Uterus (tissue), 4 donors: ENCODE data around the gene IRF2BP1. TPM values are rescaled to one million over a fixed set of nuclear protein-coding genes. Genes with fewer than 3 reads are reported as not detected.

ENCODE experiments used
- DNase-seq, 2 donors: peaks; one replicate each; pipeline ENCODE4 v3.0.0-alpha.2; 2019 to 2020
- H3K27ac ChIP-seq, 2 donors: fragments of 200-600 bp; sonication (generic); 1 replicate in 1 of 2; 2 replicates in 1 of 2; pipeline ENCODE4 v1.5.1; 2016 to 2018
- H3K27me3 ChIP-seq, 2 donors: fragments of 200-600 bp; sonication (generic); one replicate each; pipeline ENCODE4 v1.5.1; 2018 to 2019; ENCODE audit warnings: control low read depth in 1 of 2
- H3K36me3 ChIP-seq, 2 donors: fragments of 200-600 bp; sonication (generic); one replicate each; pipeline ENCODE4 v1.5.1; 2019; ENCODE audit warnings: control low read depth in 1 of 2
- H3K4me1 ChIP-seq, 2 donors: fragments of 200-600 bp; sonication (generic); one replicate each; pipeline ENCODE4 v1.5.1; 2018 to 2019; ENCODE audit warnings: control low read depth in 1 of 2
- H3K4me3 ChIP-seq, 2 donors: fragments of 200-600 bp; sonication (generic); 1 replicate in 1 of 2; 2 replicates in 1 of 2; pipeline ENCODE4 v1.5.1; 2018 to 2019; ENCODE audit warnings: mild to moderate bottlenecking in 1 of 2
- H3K9me3 ChIP-seq, 2 donors: fragments of 200-600 bp; sonication (generic); one replicate each; pipeline ENCODE4 v1.5.1; 2019; ENCODE audit warnings: control low read depth in 1 of 2
- CTCF ChIP-seq, 4 experiments: fragments of 200-600 bp in 2 of 4; fragments of 450-650 bp in 2 of 4; sonication (generic) in 2 of 4; IDR thresholded peaks; one replicate each; pipeline ENCODE4 v1.5.1; 2016 to 2019; ENCODE audit warnings: antibody characterized with exemption in 4 of 4, mild to moderate bottlenecking in 2 of 4, moderate library complexity in 1 of 4
- POLR2A ChIP-seq, 2 donors: fragments of 450-650 bp; IDR thresholded peaks; one replicate each; pipeline ENCODE4 v1.6.1; 2016; ENCODE audit warnings: antibody characterized with exemption in 2 of 2, mild to moderate bottlenecking in 1 of 2, moderate library complexity in 1 of 2
- intact Hi-C: fragments of 100-400 bp; cut with DNase I; formaldehyde crosslinking; loops from one replicate; pipeline ENCODE4 v1.15.1; 2023; ENCODE audit warnings: low total_unique reads
- total RNA-seq, 4 donors: library from RNA; depleted of rRNA in 3 of 4; stranded (reverse); fragments of >200 nt in 3 of 4; gene quantifications; one replicate each; pipeline versions ENCODE4 v1.1.0 to v1.2.4, GENCODE V29; 2014 to 2023
- donor health status: DM: yes; HTN: yes; CAD: no.

Gene IRF2BP1
- total RNA-seq, 4 donors from 2014 or later = 8.2 to 38.4 (median 23.3) TPM

- peak within 1 kb of the TSS; percentile 83 to 85 for H3K27ac ChIP-seq
- H3K4me1 ChIP-seq = peaks cover 0 to 12% of the 10 kb centered on the region in 2 donors
- peak within 1 kb of the TSS; percentile 54 to 77 for H3K4me3 ChIP-seq
- H3K36me3 ChIP-seq = no peaks in the 10 kb centered on the region
- no peaks in the 10 kb centered on the region for H3K27me3 ChIP-seq
- DNase-seq = peak; percentile 23 to 38
- intact Hi-C loops = no loop called here
- H3K9me3 ChIP-seq = no peaks in the 10 kb centered on the region
- TF ChIP-seq CTCF (IDR thresholded peaks at IDR 0.05) (no peak), POLR2A (IDR thresholded peaks at IDR 0.05) (no peak)
Measured at GRCh38 chr19:45901912-45902650, 16.1 kb upstream of the IRF2BP1 start, which contains the start of gene MYPOP. MYPOP (minus strand) TSS chr19:45902613; CDS start chr19:45901773, 840 bp downstream.

- H3K36me3 ChIP-seq = no peaks in the 10 kb centered on the region
- peak; percentile 47 to 56 for DNase-seq
- intact Hi-C loops = no loop called here
- H3K4me1 ChIP-seq = peaks cover 0 to 12% of the 10 kb centered on the region in 2 donors
- no peaks in the 10 kb centered on the region for H3K9me3 ChIP-seq
- H3K27me3 ChIP-seq = no peaks in the 10 kb centered on the region
- TF ChIP-seq CTCF (IDR thresholded peaks at IDR 0.05) (no peak), POLR2A (IDR thresholded peaks at IDR 0.05) (no peak)
- peak overlapping the region; percentile 50 to 56 for H3K27ac ChIP-seq
- peak overlapping the region; percentile 54 to 77 for H3K4me3 ChIP-seq
Measured at GRCh38 chr19:45901432-45901911, 15.5 kb upstream of the IRF2BP1 start.

- H3K9me3 ChIP-seq = no peaks in the 10 kb centered on the region
- H3K36me3 ChIP-seq = no peaks in the 10 kb centered on the region
- H3K4me1 ChIP-seq = peaks cover 0 to 12% of the 10 kb centered on the region in 2 donors
- H3K27me3 ChIP-seq = no peaks in the 10 kb centered on the region
- no peak for TF ChIP-seq POLR2A (IDR thresholded peaks at IDR 0.05)
- no peak for TF ChIP-seq CTCF (IDR thresholded peaks at IDR 0.05)
- no peak for DNase-seq
- peak overlapping the region; percentile 54 to 77 for H3K4me3 ChIP-seq
- intact Hi-C loops = no loop called here
- no peak overlapping the region for H3K27ac ChIP-seq
Measured at GRCh38 chr19:45900738-45901431, 14.9 kb upstream of the IRF2BP1 start.

- no peak for TF ChIP-seq CTCF (IDR thresholded peaks at IDR 0.05)
- no peak for TF ChIP-seq POLR2A (IDR thresholded peaks at IDR 0.05)
- no peak for DNase-seq
- Histone ChIP-seq H3K4me1 (peaks cover 0 to 12% of the 10 kb centered on the region in 2 donors), H3K36me3 (no peaks in the 10 kb centered on the region), H3K9me3 (no peaks in the 10 kb centered on the region), H3K27ac (no peak overlapping the region), H3K4me3 (no peak overlapping the region), H3K27me3 (no peaks in the 10 kb centered on the region)
- intact Hi-C loops = no loop called here
Measured at GRCh38 chr19:45899919-45900589, 14.1 kb upstream of the IRF2BP1 start.
